HG03139 (cell line): ENCODE data around the gene FHL1.
"Not testable (repeated sequence)": the region's sequence is repeated elsewhere in the genome, so short reads cannot be mapped to it uniquely, and the experiment has no call there.

Experiments
- ATAC-seq: cut with Tn5 transposase; IDR thresholded peaks from one replicate; pipeline ENCODE4 v1.9.1; 2021; ENCODE audit not compliant: unreplicated experiment

FHL1 gene

DNA sequence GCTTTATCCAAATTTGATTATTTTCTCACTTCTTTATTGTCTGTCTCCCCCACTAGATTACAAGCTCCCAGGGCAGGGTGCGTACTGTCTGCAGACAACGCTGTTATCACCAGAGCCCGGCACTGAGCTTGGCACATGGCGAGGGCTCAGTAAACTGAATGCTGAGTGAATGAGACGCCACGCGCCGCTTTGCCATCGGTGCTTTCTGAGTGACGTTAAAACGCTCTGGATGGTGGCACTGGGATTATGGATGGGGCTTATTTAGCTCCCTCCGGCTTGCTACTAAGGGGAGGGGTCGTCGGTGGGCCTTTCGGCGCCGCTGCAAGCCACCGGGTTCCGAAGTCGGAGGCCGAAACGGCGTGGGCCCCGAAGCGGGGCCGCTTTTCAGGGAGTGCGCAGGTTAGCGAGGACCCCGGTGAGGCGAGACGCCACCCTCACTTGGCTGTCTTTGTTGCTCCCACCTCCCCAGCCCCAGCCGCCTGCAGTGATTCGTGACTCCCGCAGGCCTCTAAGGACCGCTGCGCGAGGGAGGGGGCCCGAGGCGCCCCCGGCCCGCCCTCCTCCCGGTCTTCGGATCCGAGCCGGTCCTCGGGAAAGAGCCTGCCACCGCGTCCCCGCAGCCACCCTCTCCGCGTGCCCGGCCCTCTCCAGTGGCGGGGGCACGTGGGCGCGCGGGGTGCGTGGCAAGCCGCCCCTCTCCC lies 569 bp upstream of the FHL1 start:
- ATAC-seq: no peak

DNA sequence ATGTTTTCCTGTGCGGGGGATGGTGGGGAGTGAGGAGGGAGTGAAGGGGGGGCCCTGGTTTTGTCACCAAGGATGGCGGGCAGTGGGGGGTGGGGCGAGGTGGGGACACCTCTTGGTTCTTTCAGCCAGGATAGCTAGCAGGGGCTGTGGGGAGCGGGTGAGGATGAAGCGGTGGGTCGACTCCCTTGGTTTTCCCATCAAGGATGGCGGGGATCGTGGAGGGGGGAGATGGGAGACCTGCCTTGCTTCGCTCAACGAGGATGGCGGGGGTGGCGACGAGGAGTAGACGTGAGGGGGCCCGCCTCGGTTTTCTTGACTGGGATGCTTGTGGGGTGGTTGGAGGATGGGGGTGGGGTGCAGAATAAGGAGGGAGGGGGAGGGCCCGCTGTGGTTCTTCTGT lies 643 bp downstream of the FHL1 start:
- ATAC-seq: no peak

DNA sequence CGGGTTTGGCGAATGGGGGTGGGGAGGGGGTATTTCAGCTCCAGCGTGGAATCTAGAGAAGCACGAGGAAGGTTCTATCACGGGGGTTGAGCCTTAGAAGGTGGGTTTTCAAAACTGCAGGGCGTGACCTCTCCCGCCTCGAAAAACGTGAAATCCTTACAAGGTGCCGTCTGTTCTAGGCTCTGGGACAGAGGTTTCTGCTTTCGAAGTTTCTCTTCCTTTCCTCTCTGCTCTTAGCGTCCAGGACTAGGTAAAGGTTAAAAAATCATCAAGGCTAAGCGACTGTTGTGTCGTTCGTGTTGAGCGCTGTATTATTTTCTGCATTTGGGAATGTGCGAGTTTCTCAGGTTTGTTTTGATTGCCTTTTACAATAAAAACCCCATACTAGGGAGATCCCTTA lies 1.1 kb downstream of the FHL1 start:
- no peak for ATAC-seq

DNA sequence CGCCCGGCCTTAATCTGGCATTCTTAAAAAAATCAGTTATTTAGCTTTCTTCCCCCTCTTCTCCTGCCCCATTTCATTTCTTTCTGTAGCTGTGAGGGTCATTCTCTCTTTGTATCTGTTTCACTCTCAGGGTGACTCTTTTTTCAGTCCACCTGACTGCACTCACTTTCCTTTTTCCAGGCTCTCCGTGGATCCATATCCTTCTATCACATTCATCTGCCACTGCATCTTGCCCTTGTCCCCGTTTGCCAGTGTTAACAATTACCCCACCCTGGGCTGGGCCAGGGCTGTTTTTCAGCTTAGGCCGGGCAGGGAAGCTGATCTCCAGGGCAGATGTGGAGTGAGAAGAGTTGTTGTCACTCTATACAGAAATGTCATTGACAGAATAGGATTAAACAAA lies 7.7 kb downstream of the FHL1 start:
- ATAC-seq: no peak

DNA sequence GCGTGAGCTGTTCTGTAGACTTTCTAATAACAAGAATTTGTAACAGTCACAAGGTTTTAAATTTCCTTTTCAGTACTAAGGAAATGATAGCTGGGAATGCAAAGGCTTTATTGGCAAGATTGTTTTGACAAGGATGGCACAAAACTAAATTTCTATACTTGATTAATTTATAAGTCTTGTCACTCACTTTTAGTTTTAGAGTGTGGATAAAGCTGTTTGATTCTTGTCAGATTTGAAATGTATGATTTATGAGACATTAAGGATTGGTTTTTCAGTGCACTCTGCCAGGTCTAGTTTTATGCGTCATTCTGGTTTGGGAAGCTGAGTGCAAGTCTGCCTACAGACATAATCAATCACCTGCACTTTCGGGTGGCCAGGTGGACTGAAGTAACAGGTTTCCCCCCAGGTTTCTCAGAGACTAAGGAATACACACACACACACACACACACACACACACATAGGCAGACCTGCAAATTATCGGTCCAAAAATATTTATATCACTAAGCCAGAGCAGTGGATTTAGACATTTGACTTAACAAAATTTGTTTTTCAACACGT lies 9.3 kb downstream of the FHL1 start:
- no peak for ATAC-seq

DNA sequence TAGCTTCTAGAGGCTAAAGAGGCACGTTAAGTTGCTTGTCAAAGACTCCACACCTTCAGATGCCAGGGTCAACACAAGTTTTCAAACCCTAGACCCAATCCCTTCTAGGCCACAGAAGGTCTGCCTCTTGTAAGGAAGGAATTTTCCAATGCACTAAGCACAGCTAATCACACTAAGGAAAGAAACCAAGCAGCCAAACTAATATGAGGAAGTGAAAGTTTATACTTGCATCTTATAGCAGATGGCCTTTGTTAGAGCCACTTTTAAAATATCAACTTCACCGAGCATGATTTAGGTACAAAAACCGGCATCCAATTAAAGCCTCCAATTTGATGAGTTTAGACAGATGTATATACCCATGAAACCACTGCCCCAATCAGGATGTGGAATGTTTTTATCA lies 9.9 kb downstream of the FHL1 start:
- ATAC-seq: no peak

DNA sequence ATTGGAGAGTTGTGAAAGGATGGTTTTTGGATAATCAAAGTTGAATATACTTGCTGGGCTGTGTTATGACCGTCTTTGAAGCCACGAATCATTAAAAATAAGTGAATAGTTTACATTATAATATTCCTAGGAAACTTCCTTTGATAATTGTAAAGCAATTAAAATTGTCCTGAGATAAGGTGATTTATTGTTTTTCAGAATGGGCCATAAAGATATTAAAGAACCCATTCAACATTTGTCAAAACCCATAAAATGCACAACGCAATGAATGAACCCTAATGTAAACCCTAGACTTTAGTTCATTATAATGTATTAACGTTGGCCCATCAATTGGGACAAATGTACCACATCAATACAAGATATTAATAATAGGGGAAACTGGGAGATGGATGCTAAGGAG lies 11.4 kb downstream of the FHL1 start:
- no peak for ATAC-seq

DNA sequence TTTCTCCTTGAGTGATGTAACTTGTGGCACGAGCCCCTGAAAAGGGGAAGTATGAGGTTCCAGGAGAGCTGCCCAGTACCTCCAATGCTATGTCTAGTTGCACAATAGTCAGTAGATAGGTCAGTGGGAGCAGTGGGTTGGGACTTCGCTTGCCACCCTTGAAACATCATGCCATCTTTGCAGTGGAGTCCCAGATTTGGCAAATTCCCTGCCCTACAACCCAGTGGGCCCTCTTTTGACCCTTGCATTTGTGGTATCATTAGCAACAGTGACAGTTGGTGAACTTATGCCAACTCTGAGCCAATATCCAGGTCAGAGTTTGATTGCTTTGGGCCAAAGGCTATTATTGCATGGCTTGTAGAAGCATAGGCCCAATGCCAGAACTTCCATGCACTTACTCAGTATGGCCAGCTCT lies 12.3 kb downstream of the FHL1 start:
- ATAC-seq: no peak

DNA sequence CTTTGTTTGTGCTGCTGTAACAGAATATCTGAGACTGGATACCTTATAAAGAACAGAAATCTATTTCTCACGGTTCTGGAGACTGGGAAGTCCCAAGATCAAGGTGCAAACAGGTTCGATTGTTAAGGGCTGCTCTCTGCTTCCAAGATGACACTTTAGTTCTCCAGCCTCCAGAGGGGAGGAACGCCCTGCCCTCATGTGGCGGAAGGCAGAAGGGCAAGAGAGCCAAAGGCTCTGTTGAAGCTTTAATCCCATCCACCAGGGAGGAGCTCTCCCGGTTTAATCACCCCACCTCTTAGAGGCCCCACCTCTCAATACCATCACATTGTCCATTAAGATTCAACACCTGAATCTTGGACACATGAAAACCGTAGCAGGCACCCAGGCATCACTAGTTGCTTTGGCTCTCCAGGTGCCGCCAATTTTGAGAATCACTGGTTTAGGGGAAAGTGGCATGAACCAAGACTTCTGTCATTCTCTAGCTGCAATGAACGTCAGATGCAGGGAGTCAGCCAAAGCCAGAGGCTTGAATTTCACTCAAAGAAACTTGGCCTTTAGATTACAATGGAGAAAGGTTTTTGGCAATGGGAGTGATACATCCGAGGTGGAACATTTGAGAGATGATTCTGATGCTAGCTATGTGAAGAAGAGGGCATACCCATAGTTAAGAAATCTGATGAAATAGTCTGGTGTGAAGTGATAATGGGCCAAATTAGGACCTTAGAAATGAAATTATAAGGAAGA lies 15.7 kb downstream of the FHL1 start:
- no peak for ATAC-seq

DNA sequence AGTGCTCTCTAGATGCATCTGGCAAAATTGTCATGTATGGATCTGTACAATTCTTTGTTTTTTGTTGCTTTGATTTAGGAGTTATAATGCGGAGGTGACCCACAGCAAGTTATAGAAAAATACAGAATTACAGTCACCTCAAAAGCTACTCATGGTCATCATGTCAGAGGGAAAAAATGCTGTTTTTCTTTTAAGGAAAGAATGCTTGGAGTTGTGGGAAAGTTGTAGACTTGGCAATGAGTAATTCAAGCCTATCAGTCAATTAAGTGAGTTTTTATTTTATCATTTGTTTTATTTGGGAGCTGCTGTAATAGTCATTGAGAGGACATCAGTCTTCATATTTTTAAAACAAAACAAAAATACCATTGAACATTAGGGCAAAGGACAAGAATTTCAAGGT lies 16.4 kb downstream of the FHL1 start:
- no peak for ATAC-seq

DNA sequence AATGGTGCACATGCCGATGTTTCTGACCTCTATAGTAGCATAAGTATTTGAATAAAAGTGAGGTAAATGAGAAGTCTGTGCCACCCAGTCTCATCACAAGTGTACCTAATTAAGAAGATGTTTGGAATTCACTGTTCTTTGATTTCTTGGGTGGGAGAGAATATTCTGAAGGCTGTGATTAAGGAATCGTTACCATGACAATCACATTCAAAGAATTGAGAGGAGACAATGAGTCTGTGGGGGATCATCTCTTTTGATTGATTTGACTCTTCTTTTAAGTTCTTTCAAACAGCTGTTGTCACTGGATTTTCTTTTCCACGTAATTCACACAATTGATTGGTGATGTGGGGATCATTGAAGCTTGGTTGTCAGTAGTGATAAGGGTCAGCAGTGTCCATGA lies 18.1 kb downstream of the FHL1 start:
- ATAC-seq: no peak

DNA sequence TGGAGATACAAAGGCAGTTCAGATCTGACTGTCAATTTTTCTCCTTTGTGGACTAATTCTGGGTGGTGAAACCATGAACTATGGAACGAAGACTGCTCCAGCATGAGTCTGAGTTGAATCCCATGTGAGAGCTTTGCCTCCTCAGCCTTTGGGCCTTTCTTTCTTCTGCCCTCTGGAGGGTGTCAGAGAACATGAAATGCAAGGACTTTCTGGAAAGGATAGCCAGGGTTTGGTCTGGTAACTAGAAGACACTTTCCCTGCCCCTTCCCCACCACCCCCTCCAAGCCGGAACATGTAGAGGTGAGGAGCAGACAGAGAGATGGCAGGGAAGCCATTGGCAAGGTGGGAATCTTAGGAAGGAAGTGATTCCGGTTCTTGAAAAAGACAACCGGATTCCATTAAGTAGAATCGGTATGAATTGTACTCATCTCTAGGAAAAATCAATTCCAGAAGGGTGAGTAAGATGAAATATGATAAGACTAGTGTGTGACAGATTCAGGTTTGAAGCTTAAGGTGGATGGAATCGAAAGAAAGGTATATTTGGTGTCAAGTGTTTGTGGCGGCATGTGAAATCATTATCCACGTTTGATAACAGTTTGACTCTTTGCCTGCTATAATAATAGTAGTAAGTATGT lies 19.0 kb downstream of the FHL1 start:
- ATAC-seq: no peak

DNA sequence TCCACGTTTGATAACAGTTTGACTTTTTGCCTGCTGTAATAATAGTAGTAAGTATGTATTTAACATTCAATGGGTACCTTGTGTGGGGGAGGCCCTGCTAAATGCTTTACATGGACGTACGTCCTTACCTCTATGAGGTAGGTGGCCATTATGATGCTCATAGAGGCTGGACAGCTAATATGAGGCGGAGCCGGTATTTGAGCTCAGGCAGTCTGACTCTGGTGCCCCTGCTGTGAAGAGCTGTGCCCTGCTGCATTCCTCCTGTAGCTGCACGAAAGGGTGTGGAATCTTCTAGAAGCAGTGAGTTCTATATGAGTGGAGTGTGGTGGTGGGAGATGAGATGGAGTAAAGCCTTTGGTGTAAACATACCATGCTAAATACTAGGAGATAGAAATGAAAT lies 20.7 kb downstream of the FHL1 start:
- ATAC-seq: not testable (repeated sequence)

DNA sequence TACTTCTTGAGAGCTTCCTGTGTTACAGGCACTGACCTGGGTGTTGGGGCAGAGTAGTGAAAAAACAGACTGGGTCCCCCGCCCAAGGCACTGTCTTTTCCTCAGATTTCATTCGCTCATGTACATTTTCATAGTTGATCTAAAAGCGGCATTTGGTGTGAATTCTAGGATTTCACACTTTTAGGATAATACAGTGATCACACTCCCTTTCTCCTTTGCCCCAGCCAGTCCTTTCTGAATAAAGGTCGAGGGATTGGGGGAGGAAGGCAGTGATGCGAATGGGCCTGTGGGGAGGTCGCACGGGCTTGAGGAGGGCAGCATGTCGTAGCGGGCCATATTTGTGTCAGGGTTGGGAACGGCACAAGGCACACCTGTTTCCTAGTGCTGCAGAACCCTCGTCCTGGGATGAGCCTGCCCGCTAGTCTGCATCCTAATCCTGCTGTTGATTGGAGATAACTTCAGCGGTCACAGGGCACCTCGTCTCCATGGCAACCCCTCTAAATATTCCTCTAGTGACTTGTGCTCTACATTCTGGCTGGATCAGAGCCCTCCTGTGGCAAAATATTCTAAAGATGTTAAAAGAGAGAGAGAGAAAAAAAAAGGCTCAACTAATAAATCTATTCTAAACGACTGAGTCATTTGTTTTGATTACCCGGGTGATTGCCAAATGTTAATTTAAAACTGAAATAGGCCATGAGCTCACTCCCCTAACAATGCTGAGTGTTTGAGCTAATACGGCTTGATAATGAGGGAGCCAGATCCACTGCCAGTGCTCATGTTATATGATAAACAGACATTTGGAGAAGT lies 21.8 kb downstream of the FHL1 start:
- ATAC-seq: no peak

DNA sequence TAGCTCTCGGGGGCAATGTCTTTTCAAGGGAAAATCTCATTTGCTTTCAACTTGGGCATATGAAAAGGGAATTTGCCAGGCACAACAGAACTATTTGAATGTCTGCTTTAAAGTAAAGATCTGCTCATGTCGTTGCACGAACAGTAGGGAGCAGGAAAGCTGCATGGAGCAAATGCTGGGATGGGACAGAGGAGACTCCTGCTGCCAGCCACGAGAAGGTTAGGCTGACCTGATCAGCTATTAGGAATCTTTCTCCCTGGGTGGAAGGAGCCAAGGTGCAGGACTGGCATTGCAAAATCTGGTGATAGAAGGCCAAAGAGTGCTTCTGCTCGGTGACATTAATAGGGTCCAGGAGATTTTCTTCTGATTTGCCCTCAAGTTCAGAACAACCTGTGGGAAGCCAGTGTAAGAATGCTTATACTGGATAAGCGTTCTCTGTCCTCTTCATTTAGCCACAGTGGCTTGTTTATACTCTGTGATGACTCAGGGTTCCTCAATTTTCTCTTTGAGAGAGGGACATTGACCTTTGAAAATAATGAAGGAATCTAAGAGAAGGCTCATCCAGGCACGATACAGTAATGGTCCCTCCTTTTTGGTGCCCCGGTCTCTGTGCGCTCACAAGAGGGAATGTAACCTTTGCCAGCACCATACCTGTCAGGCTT lies 22.9 kb downstream of the FHL1 start:
- ATAC-seq: no peak

DNA sequence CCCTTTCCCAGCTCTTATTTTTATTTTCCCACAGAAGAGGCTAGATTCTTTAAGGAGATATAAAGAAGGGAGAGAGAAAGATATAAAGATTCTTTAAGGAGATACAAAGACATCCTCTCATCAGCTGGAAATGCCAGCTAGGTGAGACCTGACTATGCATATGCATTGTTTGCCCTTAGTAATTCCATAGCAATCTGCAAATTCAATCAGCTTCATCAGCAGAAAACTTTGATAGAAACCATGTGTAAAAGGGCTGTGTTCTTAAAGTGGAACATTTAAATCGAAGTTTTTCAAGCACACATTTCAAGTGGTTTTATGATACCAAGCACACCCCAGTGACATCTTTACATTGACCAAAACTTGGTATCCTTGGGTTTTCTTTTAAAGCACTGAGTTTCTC lies 24.1 kb downstream of the FHL1 start:
- no peak for ATAC-seq

DNA sequence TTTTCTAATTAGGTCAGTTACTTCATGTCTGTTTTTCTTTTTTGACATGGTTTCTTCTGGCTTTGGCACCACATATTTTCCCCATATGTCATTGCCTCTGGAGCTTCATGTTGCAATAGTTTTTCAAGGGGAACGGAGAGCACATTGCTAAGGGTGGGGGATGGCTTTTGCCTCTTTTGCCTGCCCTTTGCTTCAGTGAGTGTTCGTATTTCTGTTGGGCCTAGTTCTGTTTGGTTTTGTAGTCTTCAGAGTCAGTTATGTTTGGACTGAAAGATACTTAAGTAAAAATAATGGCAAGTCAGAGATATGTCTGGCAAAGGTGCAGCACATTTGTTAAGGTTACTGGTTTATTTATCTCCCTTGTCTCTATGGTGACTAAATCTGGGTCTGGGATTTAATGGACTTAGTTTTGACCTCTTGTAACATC lies 29.1 kb downstream of the FHL1 start:
- ATAC-seq: no peak

DNA sequence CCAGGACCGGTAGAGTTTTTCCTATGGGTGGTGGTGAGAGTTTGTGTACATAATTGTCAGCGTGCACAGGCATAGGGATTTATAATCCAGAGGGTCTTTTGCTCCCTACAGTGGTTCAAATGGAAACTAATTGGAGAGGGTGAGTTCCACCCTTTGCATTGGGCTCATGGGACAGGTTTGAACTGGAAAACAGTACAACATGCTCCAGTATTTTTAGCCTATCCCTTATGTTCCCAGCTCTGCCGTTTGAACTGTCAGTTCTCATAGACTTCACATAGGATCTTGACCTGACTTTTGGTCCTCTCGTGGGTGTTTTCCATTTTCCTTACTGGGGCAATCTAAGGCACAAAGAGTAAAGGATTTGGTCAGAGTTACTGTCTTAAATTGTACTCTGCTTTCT lies 31.8 kb downstream of the FHL1 start:
- ATAC-seq: no peak

DNA sequence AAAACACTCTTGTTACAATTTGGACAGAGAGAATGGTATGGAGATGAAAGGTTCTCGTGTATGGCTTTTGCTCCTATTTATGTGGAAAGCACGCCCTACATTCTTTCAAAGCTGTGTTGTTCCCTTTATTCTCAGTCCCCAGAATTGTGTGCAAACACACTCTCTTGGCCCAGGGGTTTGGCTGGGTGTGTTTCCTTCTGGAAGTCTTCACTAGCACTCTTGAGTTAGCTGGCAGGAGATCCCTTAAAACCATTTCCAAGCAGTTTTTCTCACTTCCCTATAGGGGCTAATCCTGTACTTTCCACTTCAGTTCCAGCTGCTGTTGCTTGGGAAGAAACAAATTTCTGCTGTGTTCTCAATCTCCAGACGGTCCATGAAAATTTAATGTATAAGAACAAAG lies 35.1 kb downstream of the FHL1 start:
- no peak for ATAC-seq

DNA sequence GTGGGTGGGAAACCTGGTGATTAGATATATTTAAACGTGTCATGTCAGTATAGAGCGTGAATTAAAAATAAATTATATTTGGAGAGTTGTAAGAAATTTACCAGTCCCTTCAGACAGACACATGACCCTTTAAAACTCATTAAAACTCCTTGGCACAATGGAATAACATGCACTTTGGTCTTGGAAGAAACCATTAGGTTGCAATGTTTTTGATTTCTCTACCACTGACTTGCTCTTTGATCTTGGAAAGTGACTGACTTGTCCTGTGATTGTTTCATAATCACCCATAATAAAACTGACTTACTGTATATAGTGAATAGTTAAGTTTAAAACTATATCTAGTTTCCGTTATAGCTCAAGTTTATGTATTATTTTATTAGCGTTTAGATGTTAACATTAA lies 35.8 kb downstream of the FHL1 start:
- no peak for ATAC-seq

DNA sequence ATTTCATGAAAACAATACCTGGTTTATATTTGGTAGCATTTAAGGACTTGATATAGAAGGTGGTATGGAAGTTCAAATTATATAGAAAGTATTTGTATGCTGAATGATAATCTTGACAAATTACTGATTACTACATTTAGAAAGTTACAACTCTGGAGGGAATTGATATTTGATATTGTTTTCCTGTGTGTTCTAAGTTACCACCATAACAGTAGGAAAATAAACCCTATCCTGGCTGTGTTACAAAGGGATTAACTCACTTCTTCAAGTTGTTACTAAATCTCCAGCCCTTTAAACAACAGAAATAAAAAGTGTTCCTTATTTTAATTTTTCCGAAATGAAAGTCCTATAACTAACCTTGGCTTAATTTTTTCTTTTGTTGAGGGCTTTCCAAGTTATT lies 36.6 kb downstream of the FHL1 start:
- ATAC-seq: no peak
